Cerebellar nuclear complex (tissue), 1 donor: ENCODE measurements around the gene CD300A.
"Not testable (repeated sequence)": the region's sequence is repeated elsewhere in the genome, so short reads cannot be mapped to it uniquely, and the experiment has no call there.

Experiments
- DNase-seq, 2 experiments: peaks; one replicate each; lab custom pipeline; 2025; lab: John Stamatoyannopoulos, UW

The CD300A gene

GRCh38 chr17:74518413-74518981, 52.1 kb downstream of the CD300A start:
- not testable (repeated sequence) for DNase-seq

GRCh38 chr17:74520016-74520434, 53.6 kb downstream of the CD300A start:
- DNase-seq = no peak

- no peak for DNase-seq
Measured at GRCh38 chr17:74520790-74521480, 54.5 kb downstream of the CD300A start.

DNA sequence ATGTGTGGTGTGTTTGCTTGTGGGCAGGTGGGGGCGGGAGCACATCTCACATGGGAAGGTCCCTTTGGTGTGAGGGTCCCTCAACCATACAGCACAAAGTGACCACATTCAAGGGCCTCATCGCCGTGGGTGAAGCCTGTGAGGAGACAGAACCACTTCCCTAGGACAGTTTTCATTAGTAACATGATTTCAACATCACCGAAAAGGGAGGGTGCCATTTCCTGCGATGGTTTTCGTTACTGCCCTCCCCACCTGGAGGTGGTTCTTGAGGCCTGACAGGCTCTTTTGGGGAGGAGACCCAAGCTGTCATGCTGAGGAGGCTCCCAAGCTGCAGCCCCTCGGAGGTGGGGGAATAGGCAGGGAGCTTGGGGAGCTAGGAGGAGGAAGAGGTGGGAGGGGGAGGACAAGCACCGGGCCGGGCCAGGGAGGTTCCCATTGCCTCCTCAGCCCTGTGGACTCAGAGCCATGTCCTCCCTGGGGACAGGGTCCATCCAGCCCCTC, 55.3 kb downstream of the CD300A start:
- DNase-seq = no peak

GRCh38 chr17:74522381-74523105, 56.1 kb downstream of the CD300A start:
- DNase-seq = no peak

DNA sequence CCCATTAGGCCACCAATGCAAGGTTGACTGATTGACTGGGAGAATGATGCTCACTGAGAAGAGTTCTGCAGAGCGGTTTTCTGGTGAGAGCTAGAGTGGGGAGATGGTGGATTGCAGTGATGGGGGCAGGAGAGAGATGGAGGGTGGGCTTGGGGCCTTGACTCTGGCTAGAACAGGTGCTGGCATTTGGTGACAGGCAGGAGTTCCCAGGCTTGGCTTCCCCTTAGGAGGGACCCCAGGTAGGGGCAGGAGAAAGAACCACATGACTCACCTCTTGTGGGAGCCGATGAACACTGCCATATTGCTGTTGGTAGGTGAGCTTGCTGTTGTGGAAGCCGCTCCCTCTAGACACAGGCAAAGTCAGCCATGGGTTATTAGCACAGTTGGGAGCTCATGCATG, 56.9 kb downstream of the CD300A start:
- no peak for DNase-seq

DNA sequence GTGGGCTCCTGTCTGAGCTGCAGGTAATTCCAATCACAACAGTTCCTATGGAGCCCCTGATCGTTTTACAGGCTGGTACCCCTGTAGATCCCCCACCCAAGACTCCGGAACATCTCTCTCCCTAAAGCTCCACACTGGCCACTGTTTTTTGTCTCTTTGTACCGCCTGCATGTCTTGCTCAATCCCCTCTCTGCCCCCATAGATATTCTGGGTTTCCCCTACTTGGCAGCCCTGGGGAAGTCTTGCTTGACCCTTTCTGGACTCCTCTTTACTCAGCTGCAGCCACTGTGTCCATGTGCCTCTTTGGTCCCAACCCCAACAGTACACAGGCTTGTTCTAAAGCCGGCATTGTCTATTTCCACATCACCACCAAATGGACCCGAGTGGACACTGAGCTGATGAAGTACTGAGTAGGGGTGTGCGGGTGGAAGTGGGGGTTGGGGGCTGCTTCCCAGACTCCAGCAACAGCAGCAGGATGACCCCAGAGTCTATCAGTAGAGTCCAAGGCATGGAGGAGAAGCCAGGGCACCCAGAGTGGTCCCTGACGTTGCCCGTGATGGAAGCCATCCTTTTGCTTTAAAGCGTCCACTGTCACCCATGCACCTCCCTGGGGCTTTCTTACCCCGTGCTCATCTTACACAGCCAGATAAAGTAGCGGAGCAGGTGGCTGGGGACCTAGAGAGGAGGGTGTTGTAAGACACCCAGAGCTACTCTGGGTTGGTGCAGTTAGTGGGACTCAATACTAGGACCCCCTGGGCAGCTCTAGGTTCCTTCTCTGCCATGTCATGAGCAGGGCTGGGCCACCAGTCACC, 58.4 kb downstream of the CD300A start:
- DNase-seq = no peak

- DNase-seq = no peak
Measured at GRCh38 chr17:74525465-74525725, 59.0 kb downstream of the CD300A start.

DNA sequence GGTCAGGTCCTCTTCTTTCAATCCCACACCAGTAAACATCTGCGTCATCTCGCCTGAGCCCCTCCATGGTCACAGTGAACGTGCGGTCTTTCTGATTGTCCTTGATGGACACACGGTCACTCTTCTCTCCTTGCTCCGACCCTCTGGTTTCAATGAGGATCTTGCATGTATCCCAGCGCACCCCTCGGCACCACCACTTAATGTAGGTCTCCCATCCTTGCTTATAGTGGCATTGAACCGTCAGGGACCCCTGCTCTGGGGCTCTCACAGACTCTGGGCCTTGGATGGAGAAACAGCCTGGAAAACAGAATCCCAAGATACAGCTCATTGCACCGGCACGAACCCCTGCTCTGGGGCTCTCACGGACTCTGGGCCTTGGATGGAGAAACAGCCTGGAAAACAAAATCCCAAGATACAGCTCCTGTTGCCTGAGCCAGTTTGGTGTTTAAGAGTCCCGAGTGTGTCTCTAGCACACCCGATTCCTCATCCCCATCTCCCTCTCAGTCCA, 59.4 kb downstream of the CD300A start:
- DNase-seq = no peak

- no peak for DNase-seq
Measured at GRCh38 chr17:74526681-74527080, 60.2 kb downstream of the CD300A start.

- DNase-seq = no peak
Measured at GRCh38 chr17:74527081-74527480, 60.6 kb downstream of the CD300A start.

DNA sequence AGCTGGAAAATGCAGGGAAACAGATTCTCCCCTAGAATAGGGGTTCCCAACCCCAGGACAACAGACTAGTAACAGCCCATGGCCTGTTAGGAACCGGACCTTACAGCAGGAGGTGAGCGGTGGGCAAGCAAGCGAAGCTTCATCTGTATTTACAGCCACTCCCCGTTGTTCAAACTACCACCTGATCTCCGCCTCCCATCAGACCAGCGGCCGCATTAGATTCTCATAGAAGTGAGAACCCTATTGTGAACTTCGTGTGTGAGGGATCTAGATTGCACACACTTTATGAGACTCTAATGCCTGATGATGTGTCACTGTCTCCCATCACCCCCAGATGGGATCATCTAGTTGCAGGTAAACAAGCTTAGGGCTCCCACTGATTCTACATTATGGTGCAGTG, 61.3 kb downstream of the CD300A start:
- no peak for DNase-seq

DNA sequence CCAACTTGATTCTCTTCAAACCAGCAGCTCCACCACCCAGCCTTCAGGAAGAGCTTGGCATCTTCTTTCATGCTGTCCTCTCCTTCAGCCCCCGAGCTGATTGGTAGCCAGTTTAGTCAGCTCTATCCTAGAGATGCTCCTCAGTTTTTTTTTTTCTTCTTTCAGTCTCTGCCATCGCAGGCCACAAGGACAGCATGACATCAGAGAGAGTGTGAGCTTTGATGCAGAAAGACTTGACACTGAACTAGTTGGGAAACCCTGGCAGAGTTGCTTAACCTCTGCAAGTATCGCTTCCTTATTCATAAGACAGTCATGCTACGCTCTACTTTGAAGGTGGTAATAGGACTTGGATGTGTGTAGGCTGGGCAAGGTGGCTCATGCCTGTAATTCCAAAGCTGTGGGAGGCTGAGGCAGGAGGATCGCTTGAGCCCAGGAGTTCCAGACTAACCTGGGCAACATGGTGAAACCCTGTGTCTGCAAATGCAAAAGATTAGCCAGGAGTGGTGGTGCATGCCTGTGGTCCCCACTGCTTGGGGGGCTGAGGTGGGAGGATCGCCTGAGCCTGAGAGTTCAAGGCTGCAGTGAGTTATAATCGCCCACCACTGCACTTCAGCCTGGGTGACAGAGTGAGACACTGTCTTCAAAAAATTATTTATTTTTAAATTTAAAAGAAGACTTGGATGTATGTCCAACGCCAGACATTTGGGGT, 62.2 kb downstream of the CD300A start:
- no peak for DNase-seq

GRCh38 chr17:74529243-74529642, 62.8 kb downstream of the CD300A start:
- DNase-seq = no peak

DNA sequence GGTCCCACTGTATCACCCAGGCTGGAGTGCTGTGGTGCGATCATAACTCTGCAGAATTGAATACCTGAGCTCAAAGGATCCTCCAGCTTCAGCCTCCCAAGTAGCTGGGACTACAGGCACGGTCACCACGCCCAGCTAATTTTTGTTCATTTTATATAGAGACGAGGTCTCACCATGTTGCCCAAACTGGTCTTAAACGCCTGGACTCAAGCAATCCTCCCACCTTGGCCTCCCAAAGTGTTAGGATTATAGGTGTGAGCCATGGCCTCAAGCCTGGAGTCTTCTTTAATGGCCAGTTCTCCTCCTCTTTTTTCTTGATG, 64.4 kb downstream of the CD300A start:
- no peak for DNase-seq

GRCh38 chr17:74531231-74531761, 64.9 kb downstream of the CD300A start, which contains the start of gene CD300LB:
CD300LB (minus strand) TSS chr17:74531475; CDS start chr17:74531350, 125 bp downstream.
- DNase-seq = no peak

DNA sequence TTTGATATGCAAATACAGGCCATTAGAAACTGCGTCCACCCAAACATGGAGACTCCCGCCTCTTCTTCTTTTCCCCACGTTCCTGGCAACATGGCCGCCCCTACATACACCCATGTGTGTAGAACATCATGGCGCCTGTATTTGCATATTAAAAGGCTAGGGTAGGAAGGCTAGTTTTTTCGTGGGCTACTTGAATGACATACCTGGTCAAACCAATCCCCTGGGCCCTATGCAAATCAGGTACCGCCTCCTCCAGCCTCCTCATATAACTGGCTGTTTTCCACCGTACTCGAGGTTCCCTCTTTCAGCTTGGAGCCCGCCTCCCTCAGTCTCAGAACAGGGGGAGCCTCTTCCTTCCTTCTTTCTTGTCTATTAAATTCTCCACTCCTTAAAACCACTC, 65.7 kb downstream of the CD300A start:
- DNase-seq = no peak
